Endometrial microvascular endothelial cells (primary cell): Measurements from ENCODE around the gene CLEC2B. TPM values are rescaled to one million over a fixed set of nuclear protein-coding genes. Genes with fewer than 3 reads are reported as not detected.
"Not testable (repeated sequence)": the region's sequence is repeated elsewhere in the genome, so short reads cannot be mapped to it uniquely, and the experiment has no call there.

ENCODE experiments used
- in situ Hi-C: cut with HindIII; loops from 2 replicates; pipeline ENCODE4 v1.10.0; 2017; ENCODE audit warnings: low sequenced_read_pairs, low pct_unique_long_range_greater_than_20kb; ENCODE audit errors: inconsistent ontology term
- total RNA-seq: library from RNA; depleted of rRNA; stranded (reverse); fragments of >200 nt; gene quantifications from one replicate; pipeline ENCODE4 v1.2.3, GENCODE V29; 2015; ENCODE audit errors: inconsistent ontology term

The CLEC2B gene
- 30.8 TPM for total RNA-seq

DNA sequence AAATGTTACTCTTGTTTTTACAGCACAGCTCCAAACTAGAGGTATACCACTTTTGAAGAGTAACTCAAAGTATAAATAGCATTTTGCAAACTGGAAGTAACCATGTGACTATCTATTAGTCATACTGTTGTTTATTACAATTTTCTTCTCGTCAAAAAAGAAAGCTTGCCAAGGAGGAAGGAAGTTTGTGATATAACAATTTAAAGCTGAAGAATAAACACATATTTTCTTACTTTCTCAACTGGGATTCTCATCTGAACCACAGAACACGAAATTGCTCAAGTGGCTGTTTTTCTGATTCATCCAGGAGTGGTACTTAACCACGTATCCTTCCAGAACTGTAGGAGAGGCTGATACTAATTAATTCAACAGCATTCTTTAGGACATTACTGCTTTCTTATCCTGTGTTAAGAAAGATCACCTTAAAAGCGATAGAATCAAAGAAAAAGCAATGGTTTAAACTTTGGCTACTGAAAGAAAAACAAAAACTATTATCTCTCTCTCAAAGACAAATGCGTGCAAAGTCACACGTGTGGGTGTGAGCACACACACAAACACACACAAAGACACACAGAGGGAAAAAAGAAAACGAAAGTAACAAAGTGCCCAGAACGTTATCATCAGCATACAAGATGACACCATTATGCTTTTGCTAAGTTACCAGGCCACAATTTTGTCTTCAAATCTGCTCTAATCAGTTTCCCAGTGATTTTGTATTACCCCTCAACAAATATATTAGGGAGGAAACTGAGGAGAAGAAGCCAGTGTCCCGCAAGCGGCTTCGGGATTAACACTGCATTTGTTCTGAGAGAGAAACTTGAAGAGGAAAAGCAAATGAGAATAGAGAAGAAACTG is at the start of gene CLEC2B:
Gene CLEC2B (minus strand): TSS at position 48 of the 855 bp plus-strand sequence.
- in situ Hi-C loops = no loop called here

DNA sequence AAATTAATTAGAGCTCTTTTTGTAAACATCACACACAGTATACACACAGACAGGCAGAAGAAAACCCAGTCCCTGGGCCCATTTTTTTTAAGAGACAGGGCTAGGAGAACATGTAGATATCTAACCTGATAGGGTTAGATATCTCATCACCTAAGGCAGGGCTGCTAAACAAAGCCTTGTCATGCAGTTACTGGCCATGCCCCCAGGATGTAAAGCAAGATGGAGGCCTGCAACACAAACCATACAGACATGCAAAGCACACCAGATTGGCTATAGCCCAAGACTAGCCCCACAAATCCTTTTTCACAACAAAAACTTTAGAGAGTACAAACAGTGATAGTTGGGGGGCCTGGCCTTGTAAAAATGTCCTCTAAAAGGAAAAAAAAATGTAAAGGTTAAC is 42.6 kb upstream of the CLEC2B start:
- in situ Hi-C loops = no loop called here

DNA sequence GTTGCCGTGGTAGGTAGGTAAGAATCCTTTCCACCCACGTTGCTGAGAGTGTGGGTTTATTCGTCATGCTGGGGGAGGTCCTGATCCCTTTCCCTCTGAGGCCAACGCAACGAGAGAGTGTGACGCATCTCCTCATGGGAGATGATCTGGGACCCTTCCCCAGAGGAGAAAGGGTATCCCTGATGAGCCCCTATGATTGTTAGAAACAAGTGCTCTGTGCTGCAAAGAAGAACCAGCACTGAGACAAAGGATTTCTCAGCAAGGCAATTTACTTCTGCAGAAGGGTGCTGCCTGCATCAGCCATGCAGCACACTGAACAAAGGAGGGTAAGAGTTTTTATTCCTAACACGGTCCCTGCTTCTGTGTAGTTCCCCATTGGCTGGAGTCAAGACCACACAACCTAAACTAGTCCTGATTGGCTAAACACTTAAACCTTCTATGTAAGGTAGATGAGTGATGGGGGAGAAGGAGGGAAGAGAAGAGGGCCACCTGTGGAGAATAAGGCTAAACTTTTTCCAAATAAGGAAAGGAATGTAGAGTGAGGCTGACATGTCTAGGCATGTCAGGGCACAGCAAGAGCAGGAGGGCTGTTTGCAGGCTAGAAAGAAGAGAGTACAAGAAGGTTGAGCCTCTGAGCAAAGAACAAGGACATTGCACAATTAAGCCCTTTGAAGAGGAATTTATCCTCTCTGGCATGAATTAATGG is 41.7 kb upstream of the CLEC2B start:
- in situ Hi-C loops = no loop called here

DNA sequence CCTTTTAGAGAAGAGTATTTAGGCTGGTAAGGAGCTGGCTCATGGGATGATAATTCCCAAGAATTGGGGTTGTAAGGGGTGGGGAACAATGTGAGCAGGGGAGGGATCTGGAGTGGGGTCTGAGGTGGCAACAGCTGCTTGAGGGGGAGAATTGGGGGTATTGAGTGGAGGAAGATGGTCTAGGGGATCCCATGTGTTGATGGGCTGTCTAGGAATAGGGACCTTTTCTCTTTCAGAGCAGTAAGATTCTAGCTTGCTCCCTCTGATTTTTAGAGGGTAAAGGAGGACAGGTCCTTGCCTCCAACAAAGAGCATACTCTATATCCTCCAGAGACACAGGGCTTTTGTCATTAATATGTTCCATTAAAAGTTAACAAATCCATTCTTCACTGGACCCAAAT is 40.6 kb upstream of the CLEC2B start:
- in situ Hi-C loops = no loop called here

DNA sequence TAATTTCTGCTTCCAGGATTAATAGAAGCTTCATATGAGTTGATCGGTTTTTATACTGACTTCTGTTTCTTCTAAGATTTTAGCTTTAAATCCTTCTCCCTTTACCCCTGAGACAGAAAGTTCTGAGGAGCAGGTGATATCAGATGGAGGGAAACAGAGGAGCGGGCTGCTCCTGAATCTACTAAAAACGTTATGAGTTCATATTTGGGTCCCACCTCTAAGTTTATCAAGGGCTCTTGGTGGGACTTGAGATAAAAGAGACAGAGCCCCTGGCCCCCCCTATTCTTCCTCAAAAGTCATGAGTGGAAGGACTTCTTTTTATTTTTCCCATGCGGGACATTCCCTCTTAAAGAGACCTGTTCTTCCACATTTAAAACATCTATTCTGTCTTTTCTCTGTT is 39.2 kb upstream of the CLEC2B start:
- in situ Hi-C loops = no loop called here

DNA sequence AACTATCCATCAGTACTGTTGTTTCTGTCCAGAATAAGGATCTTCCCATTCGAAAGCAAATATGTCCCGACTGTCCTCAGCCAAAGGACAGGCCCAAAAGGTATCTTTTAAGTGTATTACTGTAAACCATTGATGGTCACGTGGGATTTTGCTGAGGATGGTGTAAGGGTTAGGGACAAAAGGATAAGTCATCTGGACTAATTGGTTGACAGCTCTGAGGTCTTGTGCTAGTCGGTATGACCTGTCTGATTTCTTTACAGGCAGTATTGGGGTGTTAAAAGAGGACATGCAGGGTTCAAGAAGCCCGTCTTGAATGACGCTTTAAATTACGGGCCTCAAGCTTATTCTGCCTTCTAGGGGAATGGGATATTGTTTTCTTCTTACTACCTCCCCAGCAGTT is 38.6 kb upstream of the CLEC2B start:
- in situ Hi-C loops = no loop called here

DNA sequence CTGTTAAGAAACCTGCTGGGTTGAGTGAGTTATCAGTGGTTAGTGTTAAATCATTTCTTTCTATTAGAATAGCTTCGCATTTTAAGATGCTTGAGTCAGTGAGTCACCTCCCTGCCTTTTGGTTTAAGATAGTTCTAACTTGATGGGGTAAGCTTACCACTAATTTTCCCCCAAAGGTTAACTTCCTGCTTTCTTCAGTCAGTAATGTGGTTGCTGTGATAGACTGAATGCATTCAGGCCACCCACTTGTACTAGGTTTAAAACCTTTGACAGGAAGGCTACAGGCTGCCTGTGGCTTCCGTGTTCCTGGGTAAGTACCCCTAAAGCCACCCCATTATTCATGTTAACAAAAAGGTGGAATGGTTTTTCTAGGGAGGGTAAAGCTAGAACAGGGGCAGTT is 37.7 kb upstream of the CLEC2B start:
- in situ Hi-C loops = no loop called here

DNA sequence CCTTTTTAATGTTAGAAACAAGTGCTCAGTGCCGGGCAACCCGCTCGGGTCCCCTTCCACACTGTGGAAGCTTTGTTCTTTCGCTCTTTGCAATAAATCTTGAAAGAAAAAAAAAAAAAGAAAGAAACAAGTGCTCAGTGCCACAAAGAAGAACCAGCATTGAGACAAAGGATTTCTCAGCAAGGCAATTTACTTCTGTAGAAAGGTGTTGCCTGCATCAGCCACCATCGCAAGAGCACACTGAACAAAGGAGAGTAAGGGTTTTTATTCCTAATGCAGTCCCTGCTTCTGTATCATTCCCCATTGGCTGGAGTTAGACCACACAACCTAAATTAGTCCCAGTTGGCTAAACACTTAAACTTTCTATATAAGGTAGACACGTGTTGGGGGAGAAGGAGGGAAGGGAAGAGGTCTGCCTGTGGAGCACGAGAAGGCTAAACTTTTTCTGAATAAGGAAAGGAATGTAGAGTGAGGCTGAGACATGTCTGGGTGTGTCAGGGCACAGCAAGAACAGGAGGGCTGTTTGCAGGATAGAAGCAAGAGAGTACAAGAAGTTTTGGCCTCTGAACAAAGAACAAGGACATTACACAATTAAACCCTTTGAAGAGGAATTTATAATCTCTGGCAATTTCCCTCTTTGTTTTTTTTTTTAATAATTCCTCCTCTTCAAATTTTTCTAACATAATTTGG is 33.5 kb upstream of the CLEC2B start:
- in situ Hi-C loops = no loop called here

DNA sequence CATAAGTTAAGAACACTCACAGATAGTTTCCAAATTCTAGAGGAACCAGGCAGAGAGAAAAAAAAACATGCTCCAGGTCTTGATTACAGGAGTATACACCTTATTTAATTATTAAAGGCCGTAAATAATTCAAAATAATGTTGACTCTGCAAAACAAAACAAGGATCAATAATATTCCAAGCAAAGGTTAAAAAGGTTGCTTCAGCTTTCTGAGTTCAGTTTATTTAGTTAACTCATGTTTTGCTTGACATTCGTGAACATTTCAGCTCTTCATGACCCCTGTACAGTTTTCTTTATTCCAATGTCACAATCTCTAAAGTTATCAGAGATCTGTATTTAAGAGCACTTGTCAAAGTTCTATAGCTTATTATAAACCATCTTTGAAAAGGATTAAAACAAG is 31.8 kb upstream of the CLEC2B start:
- in situ Hi-C loops = no loop called here

DNA sequence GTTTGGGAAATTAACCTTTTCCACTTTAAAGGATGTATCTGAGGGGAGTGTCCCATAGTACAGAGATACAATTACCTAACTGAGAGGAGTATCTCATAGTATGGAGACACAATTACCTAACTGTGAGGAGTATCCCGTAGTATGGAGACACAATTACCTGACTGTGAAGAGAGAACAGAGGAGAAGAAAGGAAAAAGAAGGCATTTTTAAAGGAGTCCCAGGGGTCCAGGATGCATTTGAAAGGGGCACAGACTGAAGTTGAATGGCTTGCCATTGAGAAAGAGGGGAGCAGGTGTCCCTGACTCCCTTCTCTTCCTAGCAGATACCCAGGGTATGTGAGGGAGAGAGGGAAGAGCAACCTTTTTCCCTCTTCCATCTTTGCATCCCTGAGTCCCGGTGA is 30.1 kb upstream of the CLEC2B start:
- in situ Hi-C loops = no loop called here

DNA sequence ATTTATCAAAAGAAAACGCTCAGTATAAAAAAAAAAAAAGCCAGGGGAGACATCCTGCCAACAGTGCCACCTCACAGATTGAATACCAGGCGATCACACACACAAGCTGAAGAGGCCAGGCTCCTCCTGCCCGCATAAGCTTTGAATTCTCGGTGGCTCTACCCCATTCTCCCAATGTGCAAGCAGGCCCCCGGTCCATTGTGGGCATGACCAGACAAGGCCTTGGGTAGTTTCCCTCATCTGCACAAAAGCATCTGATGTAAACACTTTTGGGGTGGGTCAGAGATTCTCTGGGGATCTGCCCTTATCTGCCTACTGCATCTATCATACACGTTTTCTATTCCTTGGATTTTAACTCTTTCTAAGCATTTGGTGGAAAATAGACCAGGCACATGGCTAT is 28.4 kb upstream of the CLEC2B start:
- in situ Hi-C loops = no loop called here

DNA sequence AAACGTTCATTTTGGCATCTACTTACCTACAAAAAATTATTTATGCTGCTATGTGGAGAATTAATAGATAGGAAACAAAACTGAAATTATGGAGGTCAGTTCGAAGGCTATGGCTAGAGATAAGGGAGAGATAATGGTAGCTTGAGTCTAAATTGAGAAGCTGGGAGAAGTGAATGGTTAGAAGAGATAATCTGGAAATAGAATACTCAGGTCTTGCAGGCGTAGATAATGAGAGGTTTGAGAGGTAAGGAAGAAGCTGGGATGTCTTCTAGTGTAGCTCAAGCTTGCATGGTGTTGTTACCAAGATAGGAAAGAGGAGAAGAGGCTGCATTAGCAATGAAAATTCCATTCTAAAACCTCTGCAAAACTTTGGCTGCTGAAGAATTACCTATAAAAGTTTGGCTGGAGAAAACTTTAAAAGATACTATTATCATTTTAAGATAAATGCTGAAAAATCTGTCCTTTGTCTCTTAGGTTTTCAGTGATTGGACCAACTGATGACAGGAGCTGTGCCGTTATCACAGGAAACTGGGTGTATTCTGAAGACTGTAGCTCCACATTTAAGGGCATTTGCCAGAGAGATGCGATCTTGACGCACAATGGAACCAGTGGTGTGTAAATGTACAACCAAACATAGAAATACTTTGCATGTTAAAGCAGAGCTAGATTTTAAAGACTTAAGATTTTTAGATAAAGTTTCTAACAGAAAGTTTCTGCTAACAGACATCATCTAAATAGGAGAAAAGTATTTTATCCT is 26.2 kb upstream of the CLEC2B start:
- in situ Hi-C loops = no loop called here

DNA sequence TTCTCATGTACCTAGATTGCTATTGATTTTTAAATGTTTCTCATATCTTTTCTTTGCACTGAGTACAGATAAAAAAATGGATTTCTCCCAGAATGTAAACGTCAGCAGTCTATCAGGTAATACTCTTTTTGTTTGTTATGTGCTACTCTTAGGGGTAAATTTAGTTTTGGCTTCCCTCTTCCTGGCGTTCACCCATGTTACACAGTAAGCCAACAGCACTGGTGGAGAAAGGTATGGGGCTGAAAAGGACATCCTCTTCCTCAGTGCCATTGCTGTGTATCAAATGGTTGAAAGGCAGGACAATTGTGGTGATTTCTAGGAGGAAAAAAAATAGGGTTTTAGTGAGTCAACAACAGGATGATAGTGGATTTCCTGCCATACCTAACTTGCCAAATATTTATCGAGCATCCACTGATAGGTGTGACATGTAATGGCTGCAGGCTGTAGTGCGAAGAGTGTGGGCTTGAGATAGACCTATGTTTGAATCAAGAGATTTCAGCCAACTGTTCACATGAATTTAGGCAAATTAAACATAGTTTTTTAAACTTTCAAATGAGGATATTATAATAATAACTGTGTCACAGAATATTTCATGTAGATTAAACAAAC is 19.6 kb upstream of the CLEC2B start:
- in situ Hi-C loops = no loop called here

DNA sequence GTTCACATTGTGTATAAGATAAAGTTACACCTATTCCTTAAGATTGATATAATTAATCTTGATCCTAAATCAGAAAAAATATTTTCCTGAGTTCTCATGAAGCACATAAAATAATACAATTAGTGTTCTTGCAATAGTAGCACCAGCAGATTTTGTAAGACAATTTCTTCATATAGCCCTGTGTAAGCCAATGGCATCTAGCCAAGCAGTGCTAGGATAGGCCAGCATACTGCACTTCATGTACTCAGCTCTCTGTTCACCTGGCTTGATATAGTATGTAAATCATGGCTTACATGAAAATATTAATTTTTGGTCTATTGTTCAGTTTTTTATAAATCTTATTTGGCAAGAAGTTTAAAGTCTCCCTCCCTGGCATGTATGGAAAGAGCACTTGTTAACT is 14.0 kb upstream of the CLEC2B start:
- in situ Hi-C loops = no loop called here

DNA sequence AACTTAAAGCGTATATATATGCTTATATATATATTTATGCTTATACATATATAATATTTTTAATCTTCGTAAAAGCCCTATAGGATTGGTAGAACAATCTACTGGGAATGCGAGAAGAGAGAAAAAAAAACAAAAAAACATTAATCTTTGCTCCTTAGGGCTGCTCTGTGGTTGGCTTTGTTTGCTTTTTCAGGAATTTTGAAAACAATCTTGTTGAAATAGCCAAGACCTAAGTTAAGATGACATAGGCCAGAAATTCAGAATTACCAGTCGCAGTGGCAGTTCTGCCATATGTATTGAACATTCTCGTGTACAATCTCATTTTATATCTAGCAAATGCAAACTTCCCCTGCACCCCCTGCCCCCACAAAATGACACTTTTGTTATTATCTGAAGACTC is 12.8 kb upstream of the CLEC2B start:
- in situ Hi-C loops = no loop called here

DNA sequence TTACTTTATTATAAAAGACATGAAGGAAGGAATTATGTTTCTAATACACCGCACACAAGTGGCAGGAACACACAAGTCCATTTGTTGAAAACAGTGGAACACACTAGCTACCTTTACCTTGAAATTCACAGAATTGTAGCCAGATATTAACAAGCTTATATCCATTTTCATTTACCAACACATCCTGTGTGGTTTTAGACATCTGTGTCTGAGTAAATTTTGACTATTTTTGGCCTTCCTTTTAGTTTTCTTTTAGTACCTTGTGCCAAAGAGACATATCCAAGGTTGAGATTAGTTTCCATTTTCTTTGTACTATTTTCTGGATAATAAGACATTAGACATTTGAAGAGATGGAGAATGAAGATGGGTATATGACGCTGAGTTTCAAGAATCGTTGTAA is 12.1 kb upstream of the CLEC2B start, which contains the start of gene KLRF2:
Gene KLRF2 (plus strand): TSS at position 244 of the 400 bp plus-strand sequence. CDS start 107 bp downstream, at position 351.
- in situ Hi-C loops = no loop called here

DNA sequence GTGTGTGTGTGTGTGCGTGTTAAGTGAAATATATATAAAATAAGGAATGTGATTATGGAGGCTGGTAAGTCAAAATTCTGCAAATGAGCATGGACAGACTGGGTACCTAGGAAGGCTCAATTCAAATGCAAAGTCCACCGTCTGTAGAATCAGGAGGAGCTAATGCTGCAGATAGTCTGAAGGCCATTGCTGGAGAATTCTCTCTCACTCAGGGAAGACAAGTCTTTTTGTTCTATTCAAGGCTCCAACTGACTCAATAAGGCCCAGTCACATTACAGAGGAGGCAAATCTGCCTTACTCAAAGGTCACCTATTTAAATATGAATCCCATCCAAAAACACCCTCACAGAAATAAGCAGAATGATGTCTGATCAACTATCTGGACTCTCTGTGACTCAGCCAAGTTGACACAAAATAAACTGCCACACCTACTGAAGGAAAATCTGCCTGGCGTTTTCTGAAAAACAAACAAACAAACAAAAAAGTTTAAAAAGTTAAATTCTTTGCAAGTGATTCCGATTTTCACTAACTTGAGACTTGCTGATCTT is 11.5 kb upstream of the CLEC2B start:
- in situ Hi-C loops = no loop called here

DNA sequence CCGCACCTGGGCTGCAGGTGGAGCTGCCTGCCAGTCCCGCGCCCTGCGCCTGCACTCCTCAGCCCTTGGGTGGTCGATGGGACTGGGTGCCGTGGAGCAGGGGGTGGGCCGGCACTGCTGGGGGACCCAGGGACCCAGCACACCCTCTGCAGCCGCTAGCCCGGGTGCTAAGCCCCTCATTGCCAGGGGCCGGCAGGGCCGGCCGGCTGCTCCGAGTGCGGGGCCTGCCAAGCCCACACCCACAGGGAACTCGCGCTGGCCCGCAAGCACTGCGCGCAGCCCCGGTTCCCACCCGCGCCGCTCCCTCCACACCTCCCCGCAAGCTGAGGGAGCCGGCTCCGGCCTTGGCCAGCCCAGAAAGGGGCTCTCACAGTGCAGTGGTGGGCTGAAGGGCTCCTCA is 7.0 kb upstream of the CLEC2B start:
- in situ Hi-C loops = not testable (repeated sequence)
